GM19455 (cell line): Measurements from ENCODE around the gene CD2BP2.

ENCODE experiments used
- ATAC-seq: cut with Tn5 transposase; IDR thresholded peaks from one replicate; pipeline ENCODE4 v1.9.1; 2021; ENCODE audit not compliant: unreplicated experiment

The CD2BP2 gene

GRCh38 chr16:30361180-30361579, 6.1 kb upstream of the CD2BP2 start:
- ATAC-seq, result no peak

- no peak for ATAC-seq
Measured at GRCh38 chr16:30359871-30360170, 4.7 kb upstream of the CD2BP2 start.

GRCh38 chr16:30358990-30359870, 4.1 kb upstream of the CD2BP2 start:
- no peak for ATAC-seq

GRCh38 chr16:30358577-30358936, 3.4 kb upstream of the CD2BP2 start:
- ATAC-seq, result no peak

- no peak for ATAC-seq
Measured at GRCh38 chr16:30357715-30358576, 2.8 kb upstream of the CD2BP2 start.

- ATAC-seq, result no peak
Measured at GRCh38 chr16:30357085-30357714, 2.1 kb upstream of the CD2BP2 start.

GRCh38 chr16:30356401-30357084, 1.4 kb upstream of the CD2BP2 start:
- no peak for ATAC-seq

- ATAC-seq, result no peak
Measured at GRCh38 chr16:30355954-30356308, 823 bp upstream of the CD2BP2 start.

- ATAC-seq, result no peak
Measured at GRCh38 chr16:30354423-30355143, 525 bp downstream of the CD2BP2 start.

- ATAC-seq, result no peak
Measured at GRCh38 chr16:30353438-30354129, 1.5 kb downstream of the CD2BP2 start.

- ATAC-seq, result no peak
Measured at GRCh38 chr16:30352488-30353401, 2.4 kb downstream of the CD2BP2 start.

GRCh38 chr16:30351586-30352419, 3.3 kb downstream of the CD2BP2 start:
- no peak for ATAC-seq

- ATAC-seq, result no peak
Measured at GRCh38 chr16:30351001-30351441, 4.1 kb downstream of the CD2BP2 start.

- no peak for ATAC-seq
Measured at GRCh38 chr16:30350134-30350871, 4.8 kb downstream of the CD2BP2 start.

- ATAC-seq, result no peak
Measured at GRCh38 chr16:30349675-30350074, 5.4 kb downstream of the CD2BP2 start.

- no peak for ATAC-seq
Measured at GRCh38 chr16:30348929-30349328, 6.2 kb downstream of the CD2BP2 start.

GRCh38 chr16:30348113-30348512, 7.0 kb downstream of the CD2BP2 start:
- ATAC-seq, result no peak
